ENCODE data around the gene SFXN2.

DNA sequence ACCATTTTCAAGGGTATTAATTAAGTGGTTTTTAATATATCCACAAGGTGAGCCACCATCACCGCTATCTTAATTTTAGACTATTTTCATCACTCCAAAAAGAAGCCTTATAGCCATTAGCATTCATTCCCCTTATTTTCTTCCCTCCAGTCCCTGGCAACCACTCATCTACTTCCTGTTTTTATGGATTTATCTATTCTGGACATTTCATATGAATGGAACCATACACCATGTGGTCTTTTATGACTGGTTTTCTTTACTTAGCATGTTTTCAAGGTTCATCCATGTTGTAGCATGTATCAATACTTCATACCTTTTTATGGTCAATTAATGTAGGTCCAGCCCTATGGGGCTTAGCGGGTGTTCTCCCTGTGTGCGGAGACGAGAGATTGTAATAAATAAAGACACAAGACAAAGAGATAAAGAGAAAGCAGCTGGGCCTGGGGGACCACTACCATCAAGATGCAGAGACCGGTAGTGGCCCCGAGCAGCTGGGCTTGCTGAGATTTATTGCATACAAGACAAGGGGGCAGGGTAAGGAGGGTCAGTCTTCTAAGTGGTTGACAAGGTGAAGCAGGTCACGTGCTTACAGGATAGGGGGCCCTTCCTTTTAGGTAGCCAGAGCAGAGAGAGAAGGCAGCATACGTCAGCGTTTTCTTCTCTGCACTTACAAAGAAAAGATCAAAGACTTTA, 44.0 kb downstream of the SFXN2 start:
- TF ChIP-seq GATA2 (IDR thresholded peaks at IDR 0.05; ENCODE audit: low read depth, low read length) (no peak), GATA3 (IDR thresholded peaks at IDR 0.05; ENCODE audit: low read depth, low read length) (no peak)

All from SH-SY5Y (cell line).